PFSK-1 (cell line): Measurements from ENCODE around the gene ATRNL1.

Experiments used
- FOXP2 ChIP-seq: optimal IDR thresholded peaks from 2 replicates; pipeline ENCODE3; 2011; ENCODE audit warnings: borderline replicate concordance, control low read depth, inconsistent platforms; ENCODE audit not compliant: insufficient read depth; ENCODE audit errors: extremely low read length, extremely low read depth
- SIN3A ChIP-seq: IDR thresholded peaks from 2 replicates; pipeline ENCODE4 v1.6.1; 2012; ENCODE audit warnings: mild to moderate bottlenecking, low read length, moderate library complexity, borderline replicate concordance; ENCODE audit not compliant: insufficient read depth

DNA sequence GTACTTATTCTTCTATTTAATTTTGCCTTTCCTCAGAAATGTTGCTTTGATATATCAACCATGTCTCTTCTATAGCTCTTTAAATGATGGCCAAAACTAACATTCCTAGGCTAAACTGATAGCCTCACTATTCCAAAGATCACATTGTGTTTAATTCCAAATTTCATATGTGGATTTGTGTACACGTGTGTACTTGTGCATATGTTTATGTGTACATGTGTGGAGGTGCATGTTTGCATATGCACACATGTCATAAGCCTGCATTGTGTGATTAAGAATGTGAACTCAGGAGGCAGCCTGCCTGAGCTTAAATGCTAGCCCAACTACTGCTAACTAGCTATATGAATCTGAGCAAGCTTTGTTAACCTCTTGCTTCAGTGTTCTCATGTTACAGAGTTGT is 753.4 kb downstream of the ATRNL1 start:
- no peak for TF ChIP-seq FOXP2
- TF ChIP-seq SIN3A = no peak
